ENCODE results near the gene MEI4. TPM values are rescaled to one million over a fixed set of nuclear protein-coding genes. Genes with fewer than 3 reads are reported as not detected.

The MEI4 gene
- total RNA-seq, 1 donor from 2014 or later, result not detected

GRCh38 chr6:77962070-77962469, 309.2 kb downstream of the MEI4 start:
- DNase-seq (ENCODE audit: low read depth in 2 of 2), result no peak

- no peak for DNase-seq (ENCODE audit: low read depth in 2 of 2)
Observed at GRCh38 chr6:77965449-77965848, 312.6 kb downstream of the MEI4 start.

- DNase-seq (ENCODE audit: low read depth in 2 of 2), result no peak
Observed at GRCh38 chr6:77972334-77972733, 319.5 kb downstream of the MEI4 start.

Other genes with a start within 250 kb of the MEI4 start
- gene HTR1B, start 189.5 kb upstream of the MEI4 start, total RNA-seq, result 2.1 and 3.5 TPM in 2 replicates